GM19099 (cell line): ENCODE data around the gene PDX1.

Source experiments
- POLR2A ChIP-seq: IDR thresholded peaks from 3 replicates; pipeline ENCODE4 v1.6.1; 2011; ENCODE audit warnings: low read depth; ENCODE audit not compliant: insufficient read length; ENCODE audit errors: extremely low read depth

The PDX1 gene

DNA sequence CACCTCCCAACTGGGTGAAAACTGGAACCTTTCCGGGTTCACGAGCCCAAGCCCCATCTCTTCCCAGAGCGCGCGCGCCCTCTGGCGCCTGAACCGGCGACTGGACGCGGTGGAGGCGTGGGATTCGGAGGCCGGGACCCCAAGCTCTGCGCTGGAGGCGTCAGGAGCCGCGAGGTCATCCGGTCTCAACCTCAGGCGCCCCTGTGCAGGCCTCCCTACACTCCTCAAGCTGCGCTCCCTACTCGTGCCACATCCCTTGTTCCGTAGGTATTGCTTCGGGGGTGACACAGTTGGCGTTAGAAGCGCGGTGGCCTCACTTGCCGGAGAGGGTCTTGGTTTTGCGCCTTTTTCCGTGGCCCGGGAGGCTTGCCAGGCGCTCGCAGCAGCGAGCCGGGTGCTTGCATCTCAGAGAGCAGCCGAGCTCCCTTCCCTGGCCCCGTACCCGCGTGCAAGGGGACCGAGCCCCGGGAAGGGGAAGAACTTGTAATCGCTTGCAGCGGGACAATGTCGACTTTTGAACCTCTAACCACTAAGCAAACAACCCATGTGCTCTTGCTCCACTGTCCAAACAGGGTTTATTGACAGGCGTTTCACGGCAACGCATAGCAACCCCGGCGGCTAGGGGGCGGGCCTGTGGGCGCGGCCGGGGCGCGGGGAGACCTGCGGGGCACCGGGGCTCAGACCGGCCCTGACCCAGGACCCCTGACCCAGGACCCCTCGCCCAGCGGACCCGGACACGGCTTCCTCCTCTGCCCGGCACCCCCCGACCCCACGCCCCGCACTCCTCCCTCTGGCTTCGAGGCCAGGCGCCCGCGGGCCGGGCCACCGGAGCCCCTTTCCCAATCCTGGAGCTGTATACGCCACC, 40.8 kb downstream of the PDX1 start:
- no peak for TF ChIP-seq POLR2A

- TF ChIP-seq POLR2A = no peak
Observed at GRCh38 chr13:27961227-27962085, 41.7 kb downstream of the PDX1 start.

DNA sequence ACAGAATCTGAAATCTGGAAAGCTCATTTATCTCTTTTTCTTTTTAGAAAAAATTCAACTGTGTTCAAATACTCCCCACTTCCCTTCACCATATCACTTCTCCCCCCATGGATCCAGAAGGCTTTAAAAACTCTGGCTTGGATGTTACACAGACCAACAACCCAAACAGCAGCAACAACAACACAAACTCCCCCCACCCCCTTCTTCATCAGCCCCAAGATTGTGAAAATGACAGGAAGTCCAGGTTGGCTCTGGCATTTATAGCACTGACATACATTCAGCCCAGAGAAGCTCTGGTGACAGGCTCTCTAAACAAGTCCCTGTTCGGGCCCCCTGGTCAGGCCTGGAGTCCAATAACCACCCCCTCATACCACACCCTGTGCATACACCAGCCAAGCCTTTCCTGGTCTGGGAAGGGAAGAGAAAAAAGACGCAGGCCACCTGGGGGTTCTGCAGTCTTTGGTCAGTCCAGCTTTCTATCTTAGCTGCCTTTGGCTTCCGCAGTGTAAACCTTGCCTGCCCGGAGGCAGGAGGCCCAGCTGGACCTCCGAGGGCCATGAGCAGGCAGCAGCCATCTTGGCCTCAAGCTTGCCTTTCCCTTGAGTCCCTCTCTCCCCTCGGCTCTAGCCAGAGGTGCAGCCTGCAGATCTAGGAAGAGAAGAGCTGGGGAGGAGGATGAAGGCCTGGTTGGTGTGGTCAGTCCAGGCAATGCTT, 42.5 kb downstream of the PDX1 start:
- TF ChIP-seq POLR2A = no peak

GRCh38 chr13:27962982-27963381, 43.2 kb downstream of the PDX1 start:
- TF ChIP-seq POLR2A = no peak

DNA sequence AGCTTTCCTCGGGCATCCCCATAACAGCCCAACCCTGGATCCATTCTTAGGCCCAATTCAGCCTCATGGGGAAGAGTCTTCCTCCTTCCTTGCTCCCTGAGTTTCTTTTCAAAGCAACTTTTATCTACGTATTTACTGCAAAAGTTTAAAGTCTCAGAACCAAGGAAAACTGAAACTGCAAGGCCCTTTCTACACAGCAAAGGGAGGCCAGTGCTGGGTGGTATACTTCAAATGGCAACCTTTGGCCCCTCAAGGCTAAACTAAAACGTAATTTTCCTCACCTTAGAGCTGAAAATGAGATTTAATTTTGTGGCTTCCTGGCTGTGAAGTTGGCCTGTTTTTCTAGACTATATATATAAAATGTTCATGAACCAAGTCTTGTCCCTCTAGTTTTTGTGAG, 43.7 kb downstream of the PDX1 start:
- TF ChIP-seq POLR2A = no peak

DNA sequence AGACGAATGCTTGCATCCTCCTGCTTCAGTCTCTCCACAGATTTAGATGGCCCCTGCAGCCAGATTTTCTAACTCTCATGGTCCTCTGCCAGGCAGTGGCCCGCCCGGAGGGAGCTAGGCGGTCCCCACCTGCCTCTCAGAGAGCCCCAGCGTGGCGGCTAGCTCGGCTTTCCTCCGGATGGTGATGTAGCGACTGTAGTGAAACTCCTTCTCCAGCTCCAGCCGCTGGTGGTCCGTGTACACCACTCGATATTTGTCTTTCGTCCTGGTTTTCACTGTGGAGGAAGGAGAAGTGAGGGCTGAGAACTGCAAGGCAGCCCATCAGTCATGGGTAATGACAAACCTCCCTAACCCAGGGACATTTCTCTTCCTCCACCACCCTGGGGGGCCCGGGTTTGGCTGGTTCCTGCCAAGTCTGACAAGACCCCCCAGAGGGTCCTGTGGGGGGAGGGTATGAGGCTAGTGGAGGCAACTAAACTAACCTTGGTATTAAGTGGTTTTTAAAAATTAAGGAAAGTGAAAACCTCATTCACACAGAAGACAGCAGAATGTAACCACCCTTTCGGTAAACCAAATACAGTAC, 45.0 kb downstream of the PDX1 start:
- TF ChIP-seq POLR2A = no peak

DNA sequence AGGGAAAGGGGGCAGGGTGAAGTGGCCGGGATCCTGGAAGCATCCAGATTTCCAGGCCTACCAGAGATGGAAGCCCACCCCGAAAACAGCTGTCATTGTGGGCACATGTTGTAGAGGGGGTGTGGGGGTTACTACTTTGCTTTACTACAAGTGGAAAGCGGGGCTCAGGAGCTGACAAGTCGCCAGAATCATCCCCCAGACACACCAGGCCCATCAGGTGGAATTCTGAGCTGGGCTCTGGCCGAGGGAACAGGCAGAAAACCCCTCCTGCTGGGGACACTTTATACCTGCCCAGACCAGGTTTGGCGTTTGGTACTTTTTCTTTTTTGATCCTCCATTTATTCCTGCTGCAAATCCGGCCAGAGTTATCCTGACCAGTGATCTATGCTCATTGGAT, 45.5 kb downstream of the PDX1 start:
- no peak for TF ChIP-seq POLR2A

DNA sequence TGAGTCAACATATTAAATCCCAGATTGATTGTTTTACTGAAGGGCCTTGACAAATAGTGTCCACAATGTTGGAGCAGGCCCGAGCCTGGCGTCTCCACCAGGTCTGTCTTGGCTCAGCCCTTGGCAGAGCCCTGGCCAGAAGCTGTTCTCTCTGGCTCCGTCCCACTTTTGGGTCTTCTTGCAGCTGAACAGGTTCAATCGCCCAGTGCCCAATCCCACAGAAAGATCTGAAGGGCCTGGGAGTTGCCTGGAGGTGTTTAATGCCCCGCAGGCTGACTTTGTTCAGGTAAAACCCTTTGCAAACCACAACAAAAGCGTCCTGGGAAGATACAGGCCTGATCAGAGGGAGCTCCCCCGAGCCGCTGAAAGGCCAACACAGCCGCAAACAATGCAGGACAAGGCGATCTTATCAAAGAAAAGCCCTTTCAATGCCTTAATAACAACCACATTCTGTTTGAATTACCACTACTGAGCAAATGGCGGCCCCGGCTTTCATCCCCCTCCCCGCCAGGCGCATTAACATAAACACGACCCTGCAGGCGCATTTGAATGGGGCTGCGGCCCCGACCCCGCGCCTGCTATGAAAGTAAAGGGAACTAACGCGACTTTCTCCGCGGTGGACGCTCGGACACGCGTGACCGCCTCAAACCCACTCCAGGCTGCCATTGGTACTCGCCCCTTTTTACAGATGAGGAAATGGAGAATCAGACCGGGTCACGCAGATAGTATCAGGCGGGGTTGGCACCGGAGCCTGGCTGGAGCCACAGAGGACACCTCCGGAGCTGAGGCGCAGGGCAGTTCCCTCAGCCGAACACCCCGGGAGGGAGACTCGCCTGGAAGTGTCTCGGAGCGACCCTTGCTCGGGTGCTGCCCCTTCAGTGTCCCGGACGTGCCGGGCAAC, 46.2 kb downstream of the PDX1 start:
- TF ChIP-seq POLR2A = no peak

- TF ChIP-seq POLR2A = no peak
Observed at GRCh38 chr13:27966641-27967202, 46.9 kb downstream of the PDX1 start.

- no peak for TF ChIP-seq POLR2A
Observed at GRCh38 chr13:27967203-27967735, 47.5 kb downstream of the PDX1 start.

DNA sequence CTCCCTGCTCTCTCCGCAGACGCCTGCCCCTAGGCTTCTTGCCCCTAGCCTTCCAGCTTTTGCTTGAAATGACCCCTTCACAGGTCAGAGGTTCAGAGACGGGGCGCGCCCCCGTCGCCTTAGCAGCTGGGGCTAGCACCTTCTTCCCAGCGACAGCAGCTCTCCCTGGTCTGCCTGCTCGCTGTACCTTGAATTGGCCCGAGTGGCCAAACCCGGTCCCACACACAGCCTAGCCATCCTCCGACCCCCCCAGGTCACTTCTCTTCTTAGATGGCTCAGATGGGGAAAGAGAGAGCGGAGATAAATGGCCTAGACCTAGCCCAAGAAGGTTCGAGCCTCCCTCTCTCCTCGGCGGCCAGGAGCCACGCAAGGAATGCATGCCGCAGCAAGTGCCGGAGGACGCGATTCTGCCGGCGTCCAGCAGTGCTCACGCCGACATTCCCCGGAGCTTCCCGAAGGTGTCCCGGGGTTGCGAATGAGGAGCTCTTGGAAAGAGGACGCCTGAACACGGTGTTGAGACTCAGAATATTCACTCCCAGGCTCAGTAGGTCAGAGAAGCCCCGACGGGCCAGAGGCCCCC, 48.0 kb downstream of the PDX1 start:
- TF ChIP-seq POLR2A = no peak

- TF ChIP-seq POLR2A = no peak
Observed at GRCh38 chr13:27968316-27969081, 48.7 kb downstream of the PDX1 start.
